ENCODE data around the gene RFTN2. TPM values are rescaled to one million over a fixed set of nuclear protein-coding genes. Genes with fewer than 3 reads are reported as not detected.

RFTN2 gene
- total RNA-seq, 3 donors from 2014 or later: 2.3 to 21.1 (median 7.6) TPM

GRCh38 chr2:197573608-197574007 lies 101.8 kb downstream of the RFTN2 start:
- no peaks in the 10 kb centered on the region for H3K27me3 ChIP-seq
- intact Hi-C loops (cut with DNase I; ENCODE audit: low total_unique reads): no loop called here
- peaks cover 7 to 15% of the 10 kb centered on the region in 2 donors for H3K9me3 ChIP-seq
- TF ChIP-seq POLR2A (IDR thresholded peaks at IDR 0.05) (no peak), POLR2AphosphoS5 (IDR thresholded peaks at IDR 0.05) (no peak)
- TF ChIP-seq, protein P1, sequence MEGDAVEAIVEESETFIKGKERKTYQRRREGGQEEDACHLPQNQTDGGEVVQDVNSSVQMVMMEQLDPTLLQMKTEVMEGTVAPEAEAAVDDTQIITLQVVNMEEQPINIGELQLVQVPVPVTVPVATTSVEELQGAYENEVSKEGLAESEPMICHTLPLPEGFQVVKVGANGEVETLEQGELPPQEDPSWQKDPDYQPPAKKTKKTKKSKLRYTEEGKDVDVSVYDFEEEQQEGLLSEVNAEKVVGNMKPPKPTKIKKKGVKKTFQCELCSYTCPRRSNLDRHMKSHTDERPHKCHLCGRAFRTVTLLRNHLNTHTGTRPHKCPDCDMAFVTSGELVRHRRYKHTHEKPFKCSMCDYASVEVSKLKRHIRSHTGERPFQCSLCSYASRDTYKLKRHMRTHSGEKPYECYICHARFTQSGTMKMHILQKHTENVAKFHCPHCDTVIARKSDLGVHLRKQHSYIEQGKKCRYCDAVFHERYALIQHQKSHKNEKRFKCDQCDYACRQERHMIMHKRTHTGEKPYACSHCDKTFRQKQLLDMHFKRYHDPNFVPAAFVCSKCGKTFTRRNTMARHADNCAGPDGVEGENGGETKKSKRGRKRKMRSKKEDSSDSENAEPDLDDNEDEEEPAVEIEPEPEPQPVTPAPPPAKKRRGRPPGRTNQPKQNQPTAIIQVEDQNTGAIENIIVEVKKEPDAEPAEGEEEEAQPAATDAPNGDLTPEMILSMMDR (IDR thresholded peaks at IDR 0.05): no peak
- no peak overlapping the region for H3K27ac ChIP-seq
- H3K36me3 ChIP-seq: no peaks in the 10 kb centered on the region
- no peak overlapping the region for H3K4me3 ChIP-seq
- no peaks in the 10 kb centered on the region for H3K4me1 ChIP-seq
- no peak for DNase-seq (ENCODE audit: low spot score in 2 of 2)

DNA sequence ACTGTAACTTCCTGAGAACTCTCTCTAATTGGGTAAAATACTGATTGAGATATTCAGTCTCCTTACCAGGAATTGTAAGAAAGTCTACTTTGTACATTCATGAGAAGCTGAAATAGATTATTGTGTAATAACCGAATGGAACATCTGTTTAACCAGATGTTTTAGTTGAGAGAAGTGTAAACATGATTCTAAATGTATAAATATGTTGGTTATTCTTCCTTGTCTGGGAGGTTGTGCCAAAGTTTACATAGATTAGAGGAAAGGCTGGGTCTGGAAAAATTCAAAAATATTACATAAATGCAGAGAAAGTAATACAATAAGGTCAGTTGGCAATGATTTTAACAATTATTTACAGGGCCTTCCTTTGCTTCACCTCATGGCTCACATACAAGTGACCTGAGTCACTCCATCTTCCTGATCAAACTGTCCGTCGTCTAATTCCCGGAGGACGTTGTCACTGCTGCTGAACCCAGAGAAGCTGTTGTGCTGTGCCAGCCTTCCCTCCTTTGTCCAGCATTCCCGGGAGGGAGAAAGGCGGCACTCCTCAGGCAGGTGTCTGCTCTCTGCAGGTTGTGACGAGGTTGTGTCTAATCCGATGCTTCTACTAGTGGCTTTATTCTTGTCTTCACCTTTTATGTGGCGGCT lies 103.6 kb downstream of the RFTN2 start:
- peaks cover 7 to 15% of the 10 kb centered on the region in 2 donors for H3K9me3 ChIP-seq
- DNase-seq (ENCODE audit: low spot score in 2 of 2): no peak
- peak overlapping the region in 1 of 2 donors; percentile 40 for H3K27ac ChIP-seq
- H3K4me3 ChIP-seq: no peak overlapping the region
- TF ChIP-seq, protein P1 (IDR thresholded peaks at IDR 0.05): no peak
- no peak for TF ChIP-seq POLR2A (IDR thresholded peaks at IDR 0.05)
- no peak for TF ChIP-seq POLR2AphosphoS5 (IDR thresholded peaks at IDR 0.05)
- H3K27me3 ChIP-seq: no peaks in the 10 kb centered on the region
- H3K4me1 ChIP-seq: no peaks in the 10 kb centered on the region
- intact Hi-C loops (cut with DNase I; ENCODE audit: low total_unique reads): no loop called here
- no peaks in the 10 kb centered on the region for H3K36me3 ChIP-seq

GRCh38 chr2:197560146-197560665 lies 115.2 kb downstream of the RFTN2 start:
- Histone ChIP-seq H3K27me3 (no peaks in the 10 kb centered on the region), H3K27ac (no peak overlapping the region), H3K36me3 (no peaks in the 10 kb centered on the region), H3K4me1 (no peaks in the 10 kb centered on the region), H3K9me3 (no peaks in the 10 kb centered on the region), H3K4me3 (no peak overlapping the region)
- DNase-seq (ENCODE audit: low spot score in 2 of 2): no peak
- TF ChIP-seq, protein P1 (IDR thresholded peaks at IDR 0.05): no peak
- no peak for TF ChIP-seq POLR2A (IDR thresholded peaks at IDR 0.05)
- no peak for TF ChIP-seq POLR2AphosphoS5 (IDR thresholded peaks at IDR 0.05)
- intact Hi-C loops (cut with DNase I; ENCODE audit: low total_unique reads): no loop called here

GRCh38 chr2:197559681-197560080 lies 115.7 kb downstream of the RFTN2 start:
- H3K36me3 ChIP-seq: no peaks in the 10 kb centered on the region
- H3K4me1 ChIP-seq: no peaks in the 10 kb centered on the region
- H3K27ac ChIP-seq: no peak overlapping the region
- H3K4me3 ChIP-seq: no peak overlapping the region
- TF ChIP-seq POLR2A (IDR thresholded peaks at IDR 0.05) (no peak), POLR2AphosphoS5 (IDR thresholded peaks at IDR 0.05) (no peak)
- TF ChIP-seq, protein P1 (IDR thresholded peaks at IDR 0.05): no peak
- intact Hi-C loops (cut with DNase I; ENCODE audit: low total_unique reads): no loop called here
- no peaks in the 10 kb centered on the region for H3K27me3 ChIP-seq
- H3K9me3 ChIP-seq: no peaks in the 10 kb centered on the region
- DNase-seq (ENCODE audit: low spot score in 2 of 2): no peak

- Histone ChIP-seq H3K4me1 (no peaks in the 10 kb centered on the region), H3K4me3 (no peak overlapping the region), H3K27me3 (no peaks in the 10 kb centered on the region), H3K27ac (no peak overlapping the region), H3K9me3 (no peaks in the 10 kb centered on the region), H3K36me3 (no peaks in the 10 kb centered on the region)
- TF ChIP-seq POLR2A (IDR thresholded peaks at IDR 0.05): no peak
- no peak for TF ChIP-seq POLR2AphosphoS5 (IDR thresholded peaks at IDR 0.05)
- TF ChIP-seq, protein P1 (IDR thresholded peaks at IDR 0.05): no peak
- intact Hi-C loops (cut with DNase I; ENCODE audit: low total_unique reads): no loop called here
- DNase-seq (ENCODE audit: low spot score in 2 of 2): no peak
Observed at GRCh38 chr2:197558393-197558792, 117.0 kb downstream of the RFTN2 start.
